ENCODE data around the gene PRKAA2. TPM values are rescaled to one million over a fixed set of nuclear protein-coding genes. Genes with fewer than 3 reads are reported as not detected.

PRKAA2 gene
- total RNA-seq, 2 experiments from 2014 or later, result not detected

DNA sequence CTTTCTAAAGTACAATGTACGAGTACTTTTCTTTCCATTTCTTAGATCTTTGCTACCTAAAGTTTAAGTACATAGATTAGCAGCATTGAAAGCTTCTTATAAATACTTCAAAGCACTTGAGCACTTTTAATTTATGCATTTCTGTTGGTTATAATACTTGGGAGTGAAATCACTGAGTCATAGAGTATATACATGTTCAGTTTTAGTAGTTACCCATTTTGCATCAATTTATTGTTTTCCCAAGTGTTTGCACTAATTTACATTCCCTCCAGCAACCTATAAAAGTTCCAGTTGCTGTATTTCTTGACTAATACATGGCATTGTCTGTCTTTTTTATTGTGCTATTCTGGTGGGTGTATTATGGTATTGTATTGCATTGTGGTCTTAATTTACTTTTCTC, 20.3 kb downstream of the PRKAA2 start:
- intact Hi-C loops (cut with micrococcal nuclease; ENCODE audit: unreplicated experiment), result no loop called here
- BruUV-seq (replicated peaks), result no TSS peak
- no peaks in the 10 kb centered on the region for H3K9me3 ChIP-seq (ENCODE audit: low read length)
- H3K4me1 ChIP-seq (ENCODE audit: insufficient read depth, low read length, poor library complexity, severe bottlenecking), result no peaks in the 10 kb centered on the region
- no peak for DNase-seq (ENCODE audit: low spot score)
- H3K27ac ChIP-seq (ENCODE audit: low read depth, low read length, poor library complexity, severe bottlenecking), result no peak overlapping the region
- CTCF ChIA-PET (ENCODE audit: unreplicated experiment), result no interaction called here
- POLR2A ChIA-PET, result no interaction called here
- no peak overlapping the region for H3K4me3 ChIP-seq (ENCODE audit: low read depth, low read length, poor library complexity, severe bottlenecking)
- H3K9me2 ChIP-seq (ENCODE audit: insufficient read depth, low read length), result no peaks in the 10 kb centered on the region
- no peak overlapping the region for H2AFZ ChIP-seq (ENCODE audit: low read length)
- H3K4me2 ChIP-seq (ENCODE audit: low read length), result no peak overlapping the region
- no peaks in the 10 kb centered on the region for H4K20me1 ChIP-seq (ENCODE audit: insufficient read depth, low read length)
- H3K79me2 ChIP-seq (ENCODE audit: insufficient read depth, low read depth, low read length), result no peaks in the 10 kb centered on the region
- no peaks in the 10 kb centered on the region for H3K36me3 ChIP-seq (ENCODE audit: insufficient read depth, low read length)
- TF ChIP-seq EZH2phosphoT487 (IDR thresholded peaks at IDR 0.05; ENCODE audit: borderline replicate concordance, low read depth, low read length), result no peak
- TF ChIP-seq, protein P1, sequence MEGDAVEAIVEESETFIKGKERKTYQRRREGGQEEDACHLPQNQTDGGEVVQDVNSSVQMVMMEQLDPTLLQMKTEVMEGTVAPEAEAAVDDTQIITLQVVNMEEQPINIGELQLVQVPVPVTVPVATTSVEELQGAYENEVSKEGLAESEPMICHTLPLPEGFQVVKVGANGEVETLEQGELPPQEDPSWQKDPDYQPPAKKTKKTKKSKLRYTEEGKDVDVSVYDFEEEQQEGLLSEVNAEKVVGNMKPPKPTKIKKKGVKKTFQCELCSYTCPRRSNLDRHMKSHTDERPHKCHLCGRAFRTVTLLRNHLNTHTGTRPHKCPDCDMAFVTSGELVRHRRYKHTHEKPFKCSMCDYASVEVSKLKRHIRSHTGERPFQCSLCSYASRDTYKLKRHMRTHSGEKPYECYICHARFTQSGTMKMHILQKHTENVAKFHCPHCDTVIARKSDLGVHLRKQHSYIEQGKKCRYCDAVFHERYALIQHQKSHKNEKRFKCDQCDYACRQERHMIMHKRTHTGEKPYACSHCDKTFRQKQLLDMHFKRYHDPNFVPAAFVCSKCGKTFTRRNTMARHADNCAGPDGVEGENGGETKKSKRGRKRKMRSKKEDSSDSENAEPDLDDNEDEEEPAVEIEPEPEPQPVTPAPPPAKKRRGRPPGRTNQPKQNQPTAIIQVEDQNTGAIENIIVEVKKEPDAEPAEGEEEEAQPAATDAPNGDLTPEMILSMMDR (conservative IDR thresholded peaks at IDR 0.05; ENCODE audit: low read length), result no peak

DNA sequence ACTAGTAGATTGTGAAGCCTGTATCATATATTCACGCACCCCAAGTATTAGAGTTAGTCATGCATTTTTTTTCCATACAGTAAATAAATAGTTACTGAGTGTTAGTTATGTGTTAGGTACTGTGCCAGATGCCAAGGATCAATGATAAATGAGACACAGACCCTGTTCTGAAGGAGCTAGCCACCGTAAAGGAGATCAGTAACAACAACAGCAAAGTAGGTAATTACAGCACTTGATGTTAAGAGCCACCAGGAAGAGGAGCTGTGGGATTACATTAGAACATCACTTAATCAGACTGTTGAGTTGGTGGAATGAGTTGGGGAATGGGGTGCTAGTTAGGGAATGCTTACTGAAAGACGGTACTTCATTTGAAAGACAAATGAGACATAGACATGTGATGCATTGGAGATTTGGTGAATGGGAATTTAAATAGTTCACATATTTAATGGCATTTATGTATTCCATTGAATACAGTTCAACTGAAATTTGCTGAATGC, 21.0 kb downstream of the PRKAA2 start:
- Histone ChIP-seq H2AFZ (ENCODE audit: low read length) (no peak overlapping the region), H3K9me2 (ENCODE audit: insufficient read depth, low read length) (no peaks in the 10 kb centered on the region), H3K36me3 (ENCODE audit: insufficient read depth, low read length) (no peaks in the 10 kb centered on the region), H3K4me1 (ENCODE audit: insufficient read depth, low read length, poor library complexity, severe bottlenecking) (no peaks in the 10 kb centered on the region), H3K9me3 (ENCODE audit: low read length) (no peaks in the 10 kb centered on the region), H4K20me1 (ENCODE audit: insufficient read depth, low read length) (no peaks in the 10 kb centered on the region), H3K27ac (ENCODE audit: low read depth, low read length, poor library complexity, severe bottlenecking) (no peak overlapping the region), H3K4me3 (ENCODE audit: low read depth, low read length, poor library complexity, severe bottlenecking) (no peak overlapping the region), H3K79me2 (ENCODE audit: insufficient read depth, low read depth, low read length) (no peaks in the 10 kb centered on the region), H3K4me2 (ENCODE audit: low read length) (no peak overlapping the region)
- POLR2A ChIA-PET, result no interaction called here
- TF ChIP-seq, protein P1 (conservative IDR thresholded peaks at IDR 0.05; ENCODE audit: low read length), result no peak
- TF ChIP-seq EZH2phosphoT487 (IDR thresholded peaks at IDR 0.05; ENCODE audit: borderline replicate concordance, low read depth, low read length), result no peak
- intact Hi-C loops (cut with micrococcal nuclease; ENCODE audit: unreplicated experiment), result no loop called here
- CTCF ChIA-PET (ENCODE audit: unreplicated experiment), result no interaction called here
- no TSS peak for BruUV-seq (replicated peaks)
- no peak for DNase-seq (ENCODE audit: low spot score)

DNA sequence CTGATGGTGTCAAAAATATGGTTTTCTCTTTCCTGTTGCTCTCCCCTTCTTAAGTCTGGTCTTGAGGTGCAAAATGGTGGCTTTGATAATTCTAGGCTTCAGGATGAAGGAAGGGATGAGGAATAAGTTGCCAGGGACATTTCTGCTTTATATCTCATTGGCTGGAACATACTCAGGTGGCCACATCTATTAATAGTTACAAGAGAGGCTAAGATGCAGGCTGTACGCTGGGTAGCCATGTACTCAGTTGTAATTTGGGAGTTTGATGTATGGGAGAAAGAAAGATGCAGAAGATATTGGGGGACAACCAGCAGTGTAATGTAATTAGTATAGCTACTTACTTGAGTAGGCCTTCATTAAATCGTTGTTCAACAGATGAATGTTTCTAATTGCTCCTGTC, 25.2 kb downstream of the PRKAA2 start:
- DNase-seq (ENCODE audit: low spot score), result no peak
- H3K9me2 ChIP-seq (ENCODE audit: insufficient read depth, low read length), result no peaks in the 10 kb centered on the region
- no peaks in the 10 kb centered on the region for H3K36me3 ChIP-seq (ENCODE audit: insufficient read depth, low read length)
- H4K20me1 ChIP-seq (ENCODE audit: insufficient read depth, low read length), result no peaks in the 10 kb centered on the region
- H3K27ac ChIP-seq (ENCODE audit: low read depth, low read length, poor library complexity, severe bottlenecking), result no peak overlapping the region
- intact Hi-C loops (cut with micrococcal nuclease; ENCODE audit: unreplicated experiment), result no loop called here
- H2AFZ ChIP-seq (ENCODE audit: low read length), result no peak overlapping the region
- TF ChIP-seq, protein P1 (conservative IDR thresholded peaks at IDR 0.05; ENCODE audit: low read length), result no peak
- no peak for TF ChIP-seq EZH2phosphoT487 (IDR thresholded peaks at IDR 0.05; ENCODE audit: borderline replicate concordance, low read depth, low read length)
- H3K4me3 ChIP-seq (ENCODE audit: low read depth, low read length, poor library complexity, severe bottlenecking), result no peak overlapping the region
- H3K79me2 ChIP-seq (ENCODE audit: insufficient read depth, low read depth, low read length), result no peaks in the 10 kb centered on the region
- ChIA-PET POLR2A (interaction anchor here (0.6 kb wide), 1 partner anchor 339 kb away, joined by 4 read pairs; no protein-coding TSS in a partner anchor), CTCF (ENCODE audit: unreplicated experiment) (no interaction called here)
- H3K4me2 ChIP-seq (ENCODE audit: low read length), result no peak overlapping the region
- H3K9me3 ChIP-seq (ENCODE audit: low read length), result no peaks in the 10 kb centered on the region
- BruUV-seq (replicated peaks), result no TSS peak
- H3K4me1 ChIP-seq (ENCODE audit: insufficient read depth, low read length, poor library complexity, severe bottlenecking), result no peaks in the 10 kb centered on the region

Data from OCI-LY7 (cell line).